ENCODE results near the gene LONP1. TPM values are rescaled to one million over a fixed set of nuclear protein-coding genes. Genes with fewer than 3 reads are reported as not detected.

The LONP1 gene
- total RNA-seq, 2 experiments from 2014 or later, result 324 to 342 TPM

DNA sequence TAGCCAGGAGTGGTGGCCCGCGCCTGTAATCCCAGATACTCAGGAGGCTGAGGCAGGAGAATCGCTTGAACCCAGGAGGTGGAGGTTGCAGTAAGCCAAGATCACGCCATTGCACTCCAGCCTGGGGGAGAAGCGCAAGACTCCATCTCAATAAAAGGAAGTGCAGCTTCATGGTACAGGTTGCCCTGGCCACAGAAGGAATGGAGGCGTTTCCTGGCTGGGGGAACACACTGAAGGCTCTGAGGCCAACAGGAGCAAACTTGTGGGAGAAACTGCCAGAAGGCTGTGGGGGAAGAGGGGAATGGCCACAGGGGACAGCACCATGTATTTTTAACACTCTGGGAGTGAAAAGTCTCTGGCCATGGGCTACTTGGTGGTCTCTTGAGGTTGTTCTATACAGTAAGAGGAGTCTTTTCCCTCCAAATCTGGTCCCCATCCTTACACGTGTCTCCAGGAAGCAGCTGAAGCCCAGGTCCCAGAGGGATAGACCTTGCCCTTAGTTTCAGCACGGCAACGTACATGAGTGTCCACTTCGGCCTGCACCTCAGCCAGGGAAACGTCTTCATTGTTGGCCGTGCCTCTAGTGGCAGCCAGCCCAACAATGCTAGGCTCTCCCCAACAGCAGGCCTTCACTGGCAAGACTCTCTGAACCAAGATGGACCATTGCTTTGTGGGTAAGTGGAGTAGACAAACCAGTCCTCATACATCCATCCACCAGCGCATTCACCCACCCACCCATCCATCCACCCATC is 47.1 kb downstream of the LONP1 start:
- H3K27me3 Mint-ChIP-seq, result no peaks in the 10 kb centered on the region
- no peak for DNase-seq
- no peak overlapping the region for H3K4me3 Mint-ChIP-seq
- no peak overlapping the region for H3K27ac Mint-ChIP-seq
- CTCF ChIA-PET, result no interaction called here
- TF ChIP-seq CTCF (IDR thresholded peaks at IDR 0.05), result no peak
- intact Hi-C loops (cut with micrococcal nuclease), result no loop called here
- H3K4me1 Mint-ChIP-seq (ENCODE audit: low read depth), result no peaks in the 10 kb centered on the region
- no peaks in the 10 kb centered on the region for H3K9me3 Mint-ChIP-seq
- POLR2A ChIA-PET, result interaction anchor here (1.4 to 1.8 kb wide), 2 partner anchors 14 to 40 kb away, joined by 3 to 4 read pairs; no protein-coding TSS in a partner anchor
- H3K36me3 Mint-ChIP-seq (ENCODE audit: low read depth), result peaks cover 33% of the 10 kb centered on the region
- no peak for ATAC-seq

DNA sequence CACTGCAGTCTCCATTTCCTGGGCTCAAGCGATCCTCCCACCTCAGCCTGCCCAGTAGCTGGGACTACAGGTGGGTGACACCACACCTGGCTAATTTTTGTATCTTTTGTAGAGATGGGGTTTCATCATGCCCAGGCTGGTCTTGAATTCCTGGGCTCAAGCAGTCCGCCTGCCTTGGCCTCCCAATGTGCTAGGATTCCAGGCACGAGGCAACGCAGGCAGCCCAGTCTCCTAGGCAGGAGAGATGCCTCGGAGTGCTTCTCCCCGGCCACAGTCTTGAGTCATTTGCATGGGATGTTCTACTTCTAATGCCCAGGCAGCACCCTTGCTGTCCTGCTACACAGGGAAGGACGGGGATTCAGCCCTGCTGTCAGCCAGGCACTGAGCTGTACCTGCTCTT is 48.3 kb downstream of the LONP1 start:
- ATAC-seq (no peak), DNase-seq (no peak)
- Mint-ChIP-seq H3K4me3 (no peak overlapping the region), H3K27me3 (no peaks in the 10 kb centered on the region), H3K36me3 (ENCODE audit: low read depth) (peaks cover 39% of the 10 kb centered on the region), H3K9me3 (no peaks in the 10 kb centered on the region), H3K4me1 (ENCODE audit: low read depth) (no peaks in the 10 kb centered on the region), H3K27ac (no peak overlapping the region)
- ChIA-PET CTCF (interaction anchor here (0.9 kb wide), 1 partner anchor 79 kb away, joined by 3 read pairs; no protein-coding TSS in a partner anchor), POLR2A (interaction anchor here (1.0 to 1.9 kb wide), 4 partner anchors 8 to 38 kb away, joined by 3 to 5 read pairs (median 4); partner anchors contain the start of gene RPL36)
- TF ChIP-seq CTCF (IDR thresholded peaks at IDR 0.05), result no peak
- intact Hi-C loops (cut with micrococcal nuclease), result no loop called here

- H3K27ac Mint-ChIP-seq, result no peak overlapping the region
- ATAC-seq (no peak), DNase-seq (no peak)
- peaks cover 59% of the 10 kb centered on the region for H3K36me3 Mint-ChIP-seq (ENCODE audit: low read depth)
- no peaks in the 10 kb centered on the region for H3K9me3 Mint-ChIP-seq
- ChIA-PET CTCF (interaction anchor here (1.0 kb wide), 1 partner anchor 18 kb away, joined by 3 read pairs; no protein-coding TSS in a partner anchor), POLR2A (interaction anchor here (1.4 kb wide), 1 partner anchor 22 kb away, joined by 4 read pairs; no protein-coding TSS in a partner anchor)
- no peak for TF ChIP-seq CTCF (IDR thresholded peaks at IDR 0.05)
- H3K27me3 Mint-ChIP-seq, result no peaks in the 10 kb centered on the region
- intact Hi-C loops (cut with micrococcal nuclease), result no loop called here
- peaks cover 6% of the 10 kb centered on the region for H3K4me1 Mint-ChIP-seq (ENCODE audit: low read depth)
- no peak overlapping the region for H3K4me3 Mint-ChIP-seq
Observed at GRCh38 chr19:5669212-5669611, 50.7 kb downstream of the LONP1 start.

- peaks cover 60% of the 10 kb centered on the region for H3K36me3 Mint-ChIP-seq (ENCODE audit: low read depth)
- intact Hi-C loops (cut with micrococcal nuclease), result no loop called here
- H3K27me3 Mint-ChIP-seq, result no peaks in the 10 kb centered on the region
- H3K4me3 Mint-ChIP-seq, result no peak overlapping the region
- H3K9me3 Mint-ChIP-seq, result no peaks in the 10 kb centered on the region
- ChIA-PET POLR2A (interaction anchor here (0.6 kb wide), 1 partner anchor 468 kb away, joined by 3 read pairs; the partner anchor contains the start of gene ACSBG2), CTCF (no interaction called here)
- TF ChIP-seq CTCF (IDR thresholded peaks at IDR 0.05), result no peak
- peaks cover 6% of the 10 kb centered on the region for H3K4me1 Mint-ChIP-seq (ENCODE audit: low read depth)
- H3K27ac Mint-ChIP-seq, result no peak overlapping the region
- ATAC-seq, result no peak
- no peak for DNase-seq
Observed at GRCh38 chr19:5667751-5668271, 52.1 kb downstream of the LONP1 start.

Data from activated CD8-positive, alpha-beta T cell treated with anti-CD3 and anti-CD28 coated beads for 36 hours (primary cell).